COLO668 (cell line): ENCODE data around the gene MAPK9.

Experiments
- DNase-seq: peaks from one replicate; lab custom pipeline; 2025; ENCODE audit not compliant: unreplicated experiment; lab: John Stamatoyannopoulos, UW

Gene MAPK9

DNA sequence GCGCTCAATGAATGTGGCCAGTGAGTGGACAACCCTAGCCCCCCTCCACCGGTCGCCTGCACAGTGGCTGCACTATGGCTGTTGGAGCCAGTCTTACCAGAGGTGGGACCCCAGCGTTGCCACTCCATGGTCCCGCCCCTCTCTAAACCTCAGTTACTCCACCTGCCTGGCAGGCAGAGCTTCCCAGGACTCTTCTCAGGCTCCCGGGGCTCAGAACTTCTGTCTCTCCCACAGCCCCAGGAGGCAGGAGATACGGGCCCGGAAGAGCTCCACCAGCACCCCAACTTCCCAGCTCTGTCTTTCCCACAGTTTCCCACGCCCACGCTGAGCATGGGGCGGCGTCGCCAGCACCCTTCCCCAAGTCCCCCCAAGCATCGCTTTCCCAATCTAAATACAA, 83.8 kb downstream of the MAPK9 start:
- no peak for DNase-seq

DNA sequence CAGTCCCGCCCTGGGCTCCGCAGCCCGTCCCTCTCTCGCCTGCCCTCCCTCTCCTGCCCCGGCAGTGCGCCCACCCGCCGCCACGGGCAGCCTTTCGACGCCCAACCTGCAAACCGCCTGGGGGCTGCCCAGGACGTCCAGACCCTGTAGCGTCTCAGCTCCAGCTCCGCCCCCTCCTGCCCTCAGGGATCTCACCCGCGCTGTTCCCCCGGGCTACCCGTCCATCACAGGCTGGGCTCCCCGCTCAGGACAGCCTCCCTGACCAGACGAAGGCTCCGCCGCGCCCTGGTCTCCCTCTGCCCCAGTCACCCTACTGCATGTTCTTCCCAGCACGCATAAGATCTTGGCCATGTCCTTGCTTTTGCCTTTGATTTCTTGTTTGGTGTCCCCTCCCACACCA, 84.3 kb downstream of the MAPK9 start:
- DNase-seq: no peak

DNA sequence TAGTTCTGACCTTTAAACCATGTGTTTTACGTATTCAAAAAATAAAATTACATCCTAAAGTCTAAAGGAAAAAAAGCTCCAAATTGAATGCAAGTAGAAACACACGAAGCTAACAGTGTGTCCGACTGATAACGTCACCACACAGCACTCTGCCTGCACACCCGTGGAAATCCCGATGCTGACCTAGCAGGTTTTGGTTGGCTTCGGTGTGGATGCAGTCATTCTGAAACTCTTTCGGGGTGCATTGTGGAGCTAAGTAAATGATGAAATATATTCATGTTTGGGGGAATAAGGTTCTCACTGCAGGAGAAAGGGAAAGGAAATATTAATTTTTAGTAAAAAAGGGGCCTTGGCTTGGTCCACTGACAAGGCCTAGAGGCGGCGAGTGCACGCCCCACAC, 84.9 kb downstream of the MAPK9 start:
- no peak for DNase-seq

DNA sequence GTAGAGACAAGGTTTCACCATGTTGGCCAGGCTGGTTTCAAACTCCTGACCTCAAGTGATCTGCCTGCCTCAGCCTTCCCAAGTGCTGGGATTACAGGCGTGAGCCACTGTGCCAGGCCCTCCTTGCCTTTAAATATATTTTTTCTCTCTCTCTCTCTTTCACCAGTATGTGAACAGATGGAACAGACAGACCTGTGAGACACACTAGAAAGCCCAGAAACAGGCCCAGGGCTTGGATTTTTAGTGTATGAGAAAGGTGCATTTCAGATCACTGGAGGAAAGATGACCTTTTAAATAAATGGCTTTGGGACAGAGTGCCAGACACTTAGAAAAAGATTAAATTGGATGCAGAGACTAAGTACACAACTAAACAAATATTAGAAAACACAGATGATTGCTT, 86.0 kb downstream of the MAPK9 start:
- no peak for DNase-seq

DNA sequence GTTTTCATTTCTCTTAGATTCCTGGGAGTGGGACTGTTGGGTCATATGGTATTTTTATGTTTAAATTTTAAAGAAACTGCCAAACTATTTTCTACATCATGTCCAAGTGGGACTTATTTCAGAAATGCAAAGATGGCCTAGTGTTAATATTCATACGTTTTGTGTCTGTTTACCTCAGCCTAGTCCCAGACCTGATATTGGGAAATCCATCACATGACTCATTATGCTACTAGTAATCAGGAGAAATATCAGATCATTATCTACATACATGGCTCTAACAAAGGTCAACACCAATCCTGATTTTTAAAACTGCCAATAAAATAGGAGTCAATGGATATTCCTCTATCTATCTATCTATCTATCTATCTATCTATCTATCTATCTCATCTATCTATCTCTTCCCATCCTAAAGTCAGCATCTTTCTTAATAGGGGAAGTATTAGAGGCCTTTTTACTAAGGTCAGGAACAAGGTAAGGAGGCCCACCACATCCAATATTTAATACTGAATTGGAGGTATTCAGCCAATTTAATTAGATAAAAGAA, 87.5 kb downstream of the MAPK9 start:
- no peak for DNase-seq

DNA sequence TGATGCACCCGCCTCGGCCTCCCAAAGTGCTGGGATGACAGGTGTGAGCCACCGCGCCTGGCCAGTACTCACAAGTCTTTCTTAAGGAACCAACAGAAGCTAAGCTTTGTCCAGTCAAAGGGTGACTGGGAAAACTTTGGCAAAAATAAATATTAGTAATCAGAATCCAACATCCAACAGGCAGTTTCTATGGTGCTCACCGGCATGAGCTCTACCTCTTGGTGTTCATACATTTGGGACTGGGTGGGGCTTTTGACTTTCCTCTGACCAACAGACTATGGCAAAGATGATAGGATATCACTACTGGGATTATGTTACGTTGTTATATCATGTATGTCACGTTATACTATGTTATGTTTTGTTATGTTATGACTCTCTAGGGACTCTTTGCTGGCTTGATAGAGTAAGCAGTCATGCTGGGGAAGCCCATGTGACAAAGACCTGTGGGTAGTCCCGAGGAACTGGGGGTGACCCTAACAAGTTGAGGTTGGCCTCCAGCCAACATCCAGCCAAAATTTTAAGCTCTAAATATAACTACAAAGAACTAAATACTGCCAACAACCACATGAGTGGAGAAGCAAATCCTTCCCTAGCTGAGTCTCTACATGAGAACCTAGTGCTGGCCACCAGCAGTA, 88.8 kb downstream of the MAPK9 start:
- no peak for DNase-seq

DNA sequence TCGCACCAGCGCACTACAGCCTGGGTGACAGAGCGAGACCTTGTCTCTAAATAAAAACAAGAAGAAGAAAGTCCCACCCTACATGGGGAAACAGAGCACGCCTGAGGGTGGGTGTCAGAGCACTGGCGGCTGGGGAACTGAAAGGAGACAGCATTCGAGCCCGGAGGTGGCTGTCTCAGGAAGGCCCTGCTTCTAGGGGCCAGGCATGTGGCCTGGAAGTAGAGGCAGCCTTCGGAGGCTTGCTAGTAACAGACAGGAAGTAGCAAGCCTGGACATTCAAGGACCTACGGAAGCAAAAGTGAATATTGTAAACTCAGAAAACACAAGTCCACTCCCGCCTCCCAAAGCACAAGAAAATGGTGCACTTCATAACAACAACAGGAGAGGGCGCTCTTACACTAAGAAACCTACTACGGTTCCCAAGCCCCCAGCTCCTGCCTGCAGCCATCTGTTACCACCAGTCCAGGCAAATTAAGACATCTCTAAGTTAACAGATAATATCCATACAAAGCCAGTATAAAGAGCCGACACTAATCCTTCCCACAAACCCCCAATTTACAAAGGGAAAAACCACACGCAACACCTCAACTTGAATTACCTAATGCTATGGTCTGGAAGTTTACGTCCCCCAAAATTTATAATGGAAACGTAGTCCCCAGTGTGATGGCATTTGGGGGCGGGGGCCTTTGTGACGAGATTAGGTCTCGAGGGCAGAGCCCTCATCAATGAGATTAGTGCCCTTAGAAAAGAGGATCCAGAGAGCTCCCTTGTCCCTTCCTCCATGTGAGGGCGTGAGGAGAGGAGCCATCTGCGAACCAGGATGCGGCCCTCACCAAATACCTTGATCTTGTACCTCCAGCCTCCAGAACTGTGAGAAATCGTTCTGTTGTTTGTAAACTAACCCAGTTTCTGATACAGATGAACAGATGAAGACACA, 90.6 kb downstream of the MAPK9 start:
- DNase-seq: peak; percentile 16

DNA sequence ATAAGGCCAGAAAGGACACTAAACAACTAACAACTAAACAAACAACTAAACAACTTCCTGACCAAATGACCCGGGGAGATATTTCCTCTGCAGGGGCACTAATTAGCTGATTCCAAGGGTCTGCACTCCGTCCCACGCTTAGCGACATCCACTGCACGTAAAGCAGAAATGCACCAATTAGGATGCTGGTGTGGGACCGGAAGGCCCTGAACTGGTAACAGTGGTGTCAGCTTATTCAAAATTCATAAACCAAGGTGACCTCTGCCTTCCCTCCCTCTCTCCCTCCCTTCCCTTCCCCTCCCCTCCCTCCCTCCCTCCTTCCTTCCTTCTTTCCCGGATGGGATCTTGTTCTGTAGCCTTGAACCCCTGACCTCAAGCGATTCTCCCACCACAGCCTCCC, 92.5 kb downstream of the MAPK9 start:
- DNase-seq: no peak

DNA sequence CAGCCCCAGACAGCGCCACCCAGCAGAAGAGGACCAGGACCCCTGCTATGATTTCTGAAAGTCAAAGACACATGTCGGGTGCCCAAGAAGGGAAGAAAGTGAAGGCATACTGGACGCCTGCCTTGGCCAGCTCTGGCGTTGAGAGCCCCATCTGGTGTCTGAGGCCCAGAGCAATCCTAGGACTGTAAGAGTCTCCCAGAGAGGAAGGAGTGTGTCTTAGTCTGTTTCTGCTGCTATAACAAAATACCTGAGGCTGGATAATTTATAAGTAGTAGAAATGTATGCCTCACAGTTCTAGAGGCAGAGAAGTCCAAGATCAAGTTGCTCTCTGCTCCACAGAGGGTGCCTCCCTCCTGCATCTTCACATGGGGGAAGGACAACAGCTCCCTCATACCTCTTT, 93.7 kb downstream of the MAPK9 start:
- no peak for DNase-seq

DNA sequence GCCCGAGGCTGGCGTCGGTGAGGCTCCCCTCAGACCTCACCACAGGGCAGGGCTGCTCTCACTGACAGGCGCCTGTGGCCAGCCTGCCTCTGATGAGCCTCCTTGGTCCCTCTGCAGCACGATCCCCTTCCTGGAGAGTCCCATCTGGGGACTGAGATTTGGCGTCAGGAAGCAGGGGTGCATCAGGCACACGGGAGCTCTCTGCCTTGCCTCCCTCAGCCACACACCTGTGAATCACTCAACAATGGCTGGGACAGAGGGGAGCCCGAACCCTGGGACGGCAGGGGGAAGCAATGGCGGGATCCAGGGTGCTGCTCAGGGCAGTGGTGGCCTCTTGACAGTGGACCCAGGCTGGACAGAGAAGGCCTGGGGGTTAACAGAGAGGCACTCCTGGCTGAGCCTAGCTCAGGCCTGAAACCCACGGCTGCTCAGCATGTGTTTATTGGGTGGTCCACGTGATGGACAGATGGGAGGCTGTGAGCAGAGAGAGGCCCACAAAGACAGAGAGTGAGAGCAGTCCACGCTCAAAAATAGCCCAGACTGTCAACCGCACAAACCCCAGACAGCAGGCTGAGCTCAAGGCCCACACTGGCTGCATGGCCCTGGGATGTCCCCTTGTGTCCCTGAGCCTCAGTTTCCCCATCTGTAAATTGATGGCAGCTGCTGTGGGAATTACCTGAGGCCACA, 94.7 kb downstream of the MAPK9 start:
- DNase-seq: no peak

DNA sequence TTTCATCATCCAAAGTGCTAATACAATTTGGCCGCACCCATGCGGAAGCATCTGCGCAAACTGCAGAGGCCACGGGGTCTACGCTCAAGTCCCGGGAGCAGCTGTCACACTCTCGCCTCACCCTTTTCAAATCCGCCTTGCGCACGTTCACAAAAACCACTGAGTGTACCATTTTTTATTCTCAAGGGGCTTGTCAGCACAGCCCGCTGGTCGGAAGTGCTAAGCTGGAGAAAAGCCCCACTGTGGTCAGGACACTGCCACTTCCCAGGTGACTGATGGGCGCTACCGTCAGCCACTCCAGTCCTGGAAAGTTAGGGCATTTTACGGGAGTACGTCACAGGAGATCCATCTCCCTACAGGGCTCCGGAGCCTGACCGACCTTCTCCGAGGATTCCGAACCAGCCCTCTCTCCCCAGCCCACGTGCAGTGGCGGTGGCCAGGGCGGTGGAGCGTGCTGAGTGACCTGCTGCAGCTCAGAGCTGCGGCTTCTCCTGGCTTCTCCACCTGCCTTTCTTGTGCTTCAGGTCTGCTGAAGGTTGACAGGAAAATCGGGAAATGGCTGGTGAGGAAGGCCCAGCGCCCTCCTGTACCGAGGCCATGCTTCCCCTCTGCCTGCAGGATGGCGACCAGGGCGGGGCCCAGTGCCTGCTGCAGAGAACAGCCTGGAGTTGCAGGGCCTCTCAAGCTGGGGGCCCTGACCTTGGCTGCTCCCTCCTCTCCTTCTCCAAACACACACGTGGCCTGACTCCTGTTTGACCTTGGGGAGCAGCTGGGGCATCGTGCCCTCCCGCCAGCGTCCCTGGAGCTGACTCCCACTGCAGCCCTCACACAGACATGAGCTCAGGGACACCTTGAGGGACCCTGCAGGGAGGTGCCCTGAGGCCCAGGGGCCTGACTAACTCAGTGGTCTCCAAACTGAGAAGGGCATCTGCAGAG, 97.2 kb downstream of the MAPK9 start:
- no peak for DNase-seq

DNA sequence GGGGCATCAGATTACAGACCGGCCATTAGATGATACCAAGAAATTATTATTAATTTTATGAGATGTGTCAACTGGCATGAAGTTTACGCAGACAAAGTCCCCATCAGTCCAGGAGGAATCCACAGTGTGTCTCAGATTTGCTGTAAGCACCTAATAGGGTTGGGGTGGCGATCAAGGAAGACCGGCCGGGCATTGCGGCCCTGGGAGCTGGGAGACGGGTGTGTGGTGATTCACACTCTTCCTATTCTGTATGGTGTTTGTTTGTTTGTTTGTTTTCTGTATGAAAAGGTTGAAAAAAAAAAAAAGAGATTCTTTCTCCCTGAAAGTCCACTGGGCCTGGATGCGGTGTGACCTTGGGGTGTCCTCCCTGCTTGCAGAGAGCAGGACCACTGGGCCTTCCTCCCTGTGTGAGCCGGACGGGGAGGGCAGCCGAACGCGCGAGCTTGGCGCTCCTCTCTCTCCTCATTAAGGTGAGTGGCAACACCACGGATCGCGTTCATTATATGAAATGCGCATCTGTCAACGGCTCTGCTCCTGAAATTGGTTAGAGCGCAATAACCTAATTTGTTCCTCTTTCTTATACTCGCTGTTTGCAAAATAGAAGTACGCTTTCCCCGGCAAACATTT, 98.0 kb downstream of the MAPK9 start:
- DNase-seq: no peak

DNA sequence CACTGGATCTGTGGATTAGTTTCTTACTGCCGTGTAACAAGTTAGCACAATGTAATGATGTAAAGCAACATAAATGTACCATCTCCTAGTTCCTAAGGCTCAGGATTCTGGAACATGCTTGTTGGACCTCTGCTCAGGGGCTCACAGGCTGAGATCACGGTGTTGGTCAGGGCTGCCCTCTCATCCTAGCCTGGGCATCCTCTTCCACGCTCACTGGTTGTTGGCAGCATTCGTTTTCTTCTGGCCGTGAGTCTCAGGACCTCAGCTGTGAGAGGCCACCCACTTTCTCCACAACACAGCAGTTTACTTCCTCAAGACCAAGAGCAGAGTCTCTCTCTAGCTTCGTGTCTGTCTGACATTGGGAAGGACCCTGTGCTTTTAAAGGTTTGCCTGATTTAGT, 100.2 kb downstream of the MAPK9 start:
- no peak for DNase-seq

DNA sequence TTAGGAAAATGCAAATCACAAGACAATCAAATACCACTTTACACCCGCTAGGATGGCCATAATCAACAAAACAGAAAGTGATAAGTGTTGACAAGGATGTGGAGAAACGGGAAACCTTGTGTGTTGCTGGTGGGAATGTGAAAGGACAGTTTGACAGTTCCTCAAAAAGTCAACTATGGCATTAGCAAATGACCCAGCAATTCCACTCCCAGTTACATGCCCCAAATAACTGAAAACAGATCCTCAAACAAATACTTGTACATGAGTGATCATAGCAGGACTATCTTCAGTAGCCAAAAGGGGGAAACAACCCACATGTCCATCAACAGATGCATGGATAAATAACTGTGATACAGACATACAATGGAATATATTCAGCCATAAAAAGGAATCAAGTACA, 104.1 kb downstream of the MAPK9 start:
- no peak for DNase-seq
